EH (cell line): ENCODE results near the gene PAN3.
A peak's percentile ranks its signal among the peaks of the same experiment; 100 is the strongest.
"Not testable (repeated sequence)": the region's sequence is repeated elsewhere in the genome, so short reads cannot be mapped to it uniquely, and the experiment has no call there.

Experiments used
- DNase-seq: peaks from one replicate; pipeline ENCODE4 v3.0.0-alpha.2; 2015; ENCODE audit warnings: low read depth

The PAN3 gene, protein sequence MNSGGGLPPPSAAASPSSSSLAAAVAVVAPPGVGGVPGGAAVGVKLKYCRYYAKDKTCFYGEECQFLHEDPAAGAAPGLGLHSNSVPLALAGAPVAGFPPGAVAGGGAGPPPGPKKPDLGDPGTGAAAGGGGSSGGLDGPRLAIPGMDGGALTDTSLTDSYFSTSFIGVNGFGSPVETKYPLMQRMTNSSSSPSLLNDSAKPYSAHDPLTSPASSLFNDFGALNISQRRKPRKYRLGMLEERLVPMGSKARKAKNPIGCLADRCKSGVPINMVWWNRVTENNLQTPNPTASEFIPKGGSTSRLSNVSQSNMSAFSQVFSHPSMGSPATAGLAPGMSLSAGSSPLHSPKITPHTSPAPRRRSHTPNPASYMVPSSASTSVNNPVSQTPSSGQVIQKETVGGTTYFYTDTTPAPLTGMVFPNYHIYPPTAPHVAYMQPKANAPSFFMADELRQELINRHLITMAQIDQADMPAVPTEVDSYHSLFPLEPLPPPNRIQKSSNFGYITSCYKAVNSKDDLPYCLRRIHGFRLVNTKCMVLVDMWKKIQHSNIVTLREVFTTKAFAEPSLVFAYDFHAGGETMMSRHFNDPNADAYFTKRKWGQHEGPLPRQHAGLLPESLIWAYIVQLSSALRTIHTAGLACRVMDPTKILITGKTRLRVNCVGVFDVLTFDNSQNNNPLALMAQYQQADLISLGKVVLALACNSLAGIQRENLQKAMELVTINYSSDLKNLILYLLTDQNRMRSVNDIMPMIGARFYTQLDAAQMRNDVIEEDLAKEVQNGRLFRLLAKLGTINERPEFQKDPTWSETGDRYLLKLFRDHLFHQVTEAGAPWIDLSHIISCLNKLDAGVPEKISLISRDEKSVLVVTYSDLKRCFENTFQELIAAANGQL

DNA sequence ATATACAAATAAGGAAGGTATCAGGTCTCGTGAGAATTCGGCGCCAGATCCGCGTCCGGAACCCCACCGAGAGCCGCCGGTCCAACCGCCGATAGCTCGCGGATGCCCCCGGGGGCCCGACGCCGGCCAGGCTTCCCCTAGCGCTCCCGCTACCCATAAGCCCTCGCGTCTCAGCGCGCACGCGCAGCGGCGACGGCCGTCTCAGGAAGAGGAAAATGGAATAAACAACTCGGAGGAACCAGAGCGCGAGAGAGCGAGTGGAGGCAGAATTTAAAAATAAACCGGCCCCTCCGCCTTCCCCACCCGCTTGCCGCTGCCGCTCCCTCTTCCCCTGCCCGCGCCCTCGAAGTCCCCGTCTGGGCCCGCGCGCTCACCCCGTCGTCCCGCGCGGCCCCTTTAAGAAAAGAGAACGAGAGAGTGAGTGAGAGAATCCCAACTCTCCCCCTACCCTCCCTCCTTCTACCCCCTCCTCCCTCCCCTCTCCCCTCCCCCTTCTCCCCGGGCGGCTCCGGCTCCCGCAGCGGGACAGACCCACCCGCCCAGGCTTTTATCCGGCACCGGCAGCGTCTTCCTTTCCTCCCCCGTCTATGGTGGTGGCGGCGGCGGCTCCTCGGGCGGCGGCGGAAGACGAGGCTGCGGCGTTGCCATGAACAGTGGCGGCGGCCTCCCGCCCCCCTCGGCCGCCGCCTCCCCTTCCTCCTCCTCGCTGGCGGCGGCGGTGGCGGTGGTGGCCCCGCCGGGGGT lies at the start of gene PAN3:
Gene PAN3, plus strand, starts transcription at position 534 of the 744 bp plus-strand sequence. Its CDS starts 113 bp downstream, at position 647.
- peak; percentile 92 for DNase-seq

DNA sequence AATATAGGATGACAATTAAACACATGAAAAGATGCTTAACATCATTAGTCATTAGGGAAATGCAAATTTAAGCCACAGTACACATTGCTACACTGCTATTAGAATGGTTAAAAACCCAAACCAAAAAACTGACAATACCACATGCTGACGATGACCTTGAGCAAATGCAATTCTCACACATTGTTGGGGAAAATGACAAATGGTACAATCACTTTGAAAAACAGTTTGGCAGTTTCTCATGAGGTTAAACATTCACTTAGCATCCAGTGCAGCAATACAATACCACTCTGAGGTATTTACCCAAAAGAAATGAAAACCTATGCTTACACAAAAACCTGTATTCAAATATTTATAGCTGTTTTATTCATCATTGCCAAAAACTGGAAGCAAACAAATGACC lies 49.3 kb upstream of the PAN3 start:
- no peak for DNase-seq

DNA sequence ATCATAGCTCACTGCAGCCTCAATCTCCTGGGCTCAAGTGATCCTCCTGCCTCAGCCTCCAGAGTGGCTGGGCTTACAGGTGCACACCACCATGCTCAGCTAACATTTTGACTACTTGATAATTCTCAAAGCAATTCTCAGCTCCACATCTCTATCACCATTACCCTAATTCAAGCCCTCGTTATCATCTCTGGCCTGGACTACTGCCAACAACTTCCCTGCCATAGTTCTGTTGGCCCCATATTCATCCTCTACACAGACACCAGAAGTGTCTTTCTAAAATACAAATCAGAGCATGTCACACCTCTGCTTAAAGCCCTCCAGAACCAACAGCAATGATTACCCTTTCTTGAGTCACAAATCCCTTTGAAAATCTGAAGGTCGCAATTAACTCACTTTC lies 45.9 kb upstream of the PAN3 start:
- no peak for DNase-seq

DNA sequence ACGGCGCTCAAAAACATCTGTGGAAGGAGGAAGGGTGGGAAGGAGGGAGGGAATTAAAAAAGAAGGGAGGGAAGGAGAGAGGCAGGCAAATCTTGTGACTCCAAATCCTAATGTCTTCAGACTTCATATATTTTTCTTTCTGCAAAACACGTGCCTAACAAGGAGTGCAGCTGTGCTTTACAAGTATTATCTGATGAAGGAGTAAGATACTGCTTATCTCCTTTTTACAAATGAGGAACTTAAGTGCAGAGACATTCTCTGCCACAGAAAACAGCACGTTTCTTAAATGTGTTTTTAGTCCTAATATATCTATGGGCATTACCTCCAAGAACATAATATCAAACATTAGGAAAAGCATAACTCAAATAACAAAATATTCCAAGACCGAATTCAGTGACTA lies 44.5 kb upstream of the PAN3 start:
- no peak for DNase-seq

DNA sequence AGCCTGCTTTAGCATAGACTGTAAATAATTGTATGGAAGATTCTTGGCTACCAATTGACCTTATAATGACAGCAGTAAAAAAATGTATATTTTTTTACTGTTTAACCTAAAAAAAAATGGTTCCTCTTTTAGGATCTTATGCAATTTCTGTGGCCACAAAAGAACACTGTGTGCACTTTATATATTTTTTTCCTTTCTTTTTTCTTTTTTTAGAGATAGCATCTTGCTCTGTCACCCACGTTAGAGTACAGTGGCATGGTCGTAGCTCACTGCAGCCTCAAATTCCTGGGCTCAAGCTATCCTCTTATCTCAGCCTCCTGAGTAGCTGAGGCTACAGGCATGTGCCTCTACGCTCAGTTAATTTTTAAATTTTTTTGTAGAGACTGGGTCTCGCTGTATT lies 44.0 kb upstream of the PAN3 start:
- DNase-seq = no peak

DNA sequence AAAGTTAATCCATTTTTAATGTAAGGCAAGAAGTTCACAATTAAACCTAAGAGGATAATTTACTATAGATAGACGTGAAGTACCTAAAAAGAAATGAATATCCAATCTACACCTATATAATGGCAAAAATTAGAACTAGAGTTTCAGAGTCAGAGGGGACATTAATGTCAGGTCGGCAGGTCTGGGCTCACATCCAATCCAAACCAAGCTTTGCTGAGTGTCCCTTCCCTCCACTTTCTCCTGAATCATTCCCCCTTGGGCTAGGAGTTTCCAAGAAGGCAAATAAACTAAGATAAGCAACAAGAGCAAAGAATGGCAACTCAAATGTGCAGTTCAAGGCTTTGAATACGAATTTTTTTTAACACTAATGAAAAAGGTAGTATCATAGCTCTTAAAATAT lies 40.8 kb upstream of the PAN3 start:
- no peak for DNase-seq

DNA sequence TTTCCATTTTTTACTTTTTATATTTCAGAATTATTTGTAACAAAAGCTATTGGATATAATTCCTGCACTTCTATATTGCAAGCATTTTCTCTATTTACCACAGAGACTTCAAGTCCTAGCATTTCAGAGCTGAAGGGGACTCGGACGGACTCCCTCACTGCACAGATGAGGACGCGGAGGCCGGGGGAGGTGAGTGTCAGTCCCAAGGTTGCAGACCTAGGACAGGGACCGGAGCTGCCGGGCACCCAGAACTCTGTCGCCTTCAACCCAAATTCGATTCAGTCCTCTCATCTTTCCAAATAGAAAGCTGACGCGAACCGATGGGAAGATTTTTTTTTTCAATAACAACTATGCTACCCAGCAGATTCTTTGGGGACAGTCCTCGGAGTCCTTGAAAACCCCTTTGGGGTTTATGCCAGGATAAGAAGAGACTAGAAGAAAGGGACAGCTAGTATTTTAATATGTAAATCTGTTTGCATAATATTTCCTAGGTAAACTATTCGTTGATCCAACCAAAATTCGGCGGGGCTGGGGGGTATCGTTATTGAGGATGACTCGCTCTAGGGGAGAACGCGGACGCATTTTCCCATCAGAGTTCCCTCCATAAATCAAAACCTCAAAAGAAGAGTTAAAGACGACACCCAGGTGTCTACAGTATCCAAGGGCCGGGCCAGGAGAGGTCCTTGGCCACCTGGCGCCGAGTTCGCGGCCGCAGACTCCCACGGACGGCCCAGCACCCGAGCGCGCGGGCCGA lies 38.8 kb upstream of the PAN3 start:
- no peak for DNase-seq

DNA sequence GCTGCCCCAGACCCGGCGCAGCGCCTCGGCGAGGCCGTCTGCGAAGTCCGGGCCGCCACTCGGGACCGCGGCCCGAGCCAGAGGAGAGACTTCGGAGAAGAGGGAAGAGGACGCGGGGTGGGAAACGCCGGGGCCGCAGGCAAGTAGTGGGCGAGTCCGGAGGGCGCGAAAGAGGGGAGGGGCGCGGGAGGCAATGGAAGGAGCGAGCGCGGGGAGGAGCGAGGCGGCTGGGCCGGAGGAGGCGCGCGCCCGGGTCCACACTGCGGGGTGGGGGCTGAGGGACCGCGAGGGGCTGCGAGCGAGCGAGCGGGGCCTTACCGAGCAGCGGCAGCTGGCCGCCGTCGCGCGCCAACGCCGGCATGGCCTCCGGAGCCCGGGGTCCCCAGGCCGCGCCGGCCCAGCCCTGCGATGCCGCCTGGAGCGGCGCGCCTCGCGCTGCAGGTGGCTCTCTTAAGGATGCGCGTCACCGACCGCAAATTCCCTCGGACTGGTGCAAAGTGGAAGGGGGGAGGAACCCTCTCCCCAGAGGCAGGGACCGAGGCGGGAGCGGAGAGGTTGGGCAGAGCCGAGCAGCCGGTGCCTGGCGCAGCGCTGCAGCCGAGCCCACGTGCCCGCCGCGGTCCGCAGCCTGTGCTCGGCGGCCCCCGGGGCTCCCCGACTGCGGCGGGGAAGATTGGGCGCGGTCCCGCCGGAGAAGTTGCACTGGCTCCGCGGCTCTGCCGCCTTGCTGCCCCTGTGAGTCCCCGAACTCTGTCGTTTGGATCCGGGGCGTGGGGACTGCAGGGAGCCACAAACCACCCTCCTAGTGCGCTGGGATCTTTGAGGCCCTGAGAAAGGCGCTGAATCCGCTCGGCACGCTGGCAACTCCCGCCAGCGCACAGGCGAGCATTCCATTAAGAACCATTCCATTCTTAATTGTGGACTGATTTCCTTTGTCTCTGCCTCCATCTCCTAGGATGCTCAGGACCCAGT lies 37.9 kb upstream of the PAN3 start, which contains the start of gene FLT3:
Gene FLT3, minus strand, starts transcription at position 427 of the 972 bp plus-strand sequence. Its CDS starts 66 bp downstream, at position 361.
- peak; percentile 50 for DNase-seq

DNA sequence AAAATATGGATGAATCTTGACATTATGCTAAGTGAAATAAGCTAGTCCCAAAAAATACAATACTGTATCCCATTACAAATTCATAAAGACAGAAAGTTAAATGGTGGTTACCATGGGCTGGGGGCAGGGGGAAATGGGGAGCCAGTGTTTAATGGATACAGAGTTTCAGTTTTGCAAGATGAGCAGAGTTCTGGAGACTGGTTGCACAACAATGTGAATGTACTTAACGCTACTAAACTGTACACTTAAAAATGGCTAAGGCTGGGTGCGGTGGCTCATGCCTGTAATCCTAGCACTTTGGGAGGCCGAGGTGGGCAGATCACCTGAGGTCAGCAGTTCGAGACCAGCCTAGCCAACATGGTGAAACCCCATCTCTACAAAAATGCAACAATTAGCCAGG lies 36.5 kb upstream of the PAN3 start:
- not testable (repeated sequence) for DNase-seq

DNA sequence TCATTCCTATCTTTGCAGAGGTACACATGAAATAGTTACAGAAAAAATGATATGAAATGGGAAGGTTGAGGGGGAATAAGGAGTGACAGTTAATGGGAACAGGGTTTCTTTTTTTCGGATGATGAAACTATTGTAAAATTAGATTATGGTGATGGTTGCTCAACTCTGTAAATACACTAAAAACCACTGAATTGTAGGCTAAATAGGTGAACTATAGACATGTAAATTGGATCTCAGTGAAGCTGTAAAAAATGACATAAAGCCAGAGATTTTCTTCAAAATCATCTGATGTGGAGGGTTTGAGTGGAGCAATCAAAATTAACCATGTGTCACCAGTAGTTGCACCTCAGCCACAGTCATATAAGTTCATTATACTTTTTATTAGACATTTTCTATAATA lies 31.4 kb upstream of the PAN3 start:
- no peak for DNase-seq

DNA sequence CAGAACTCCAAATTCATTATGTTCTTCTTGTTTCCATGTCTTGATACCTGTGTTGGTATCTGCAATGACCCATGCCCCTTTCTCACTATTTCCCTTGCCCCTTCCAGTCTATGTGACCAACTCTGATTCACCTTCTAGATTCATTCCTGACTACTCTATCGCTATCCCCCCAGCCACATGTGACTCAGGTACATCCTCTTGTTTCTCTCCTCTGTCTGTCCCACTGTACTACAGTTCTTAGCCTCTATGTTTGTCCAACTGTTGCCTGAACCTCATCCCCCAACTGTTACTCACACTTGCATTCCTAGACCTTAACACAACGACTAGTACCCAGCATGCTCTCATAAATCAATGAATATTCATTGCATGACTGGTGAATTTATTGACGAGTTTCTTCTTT lies 27.9 kb upstream of the PAN3 start:
- DNase-seq = no peak

DNA sequence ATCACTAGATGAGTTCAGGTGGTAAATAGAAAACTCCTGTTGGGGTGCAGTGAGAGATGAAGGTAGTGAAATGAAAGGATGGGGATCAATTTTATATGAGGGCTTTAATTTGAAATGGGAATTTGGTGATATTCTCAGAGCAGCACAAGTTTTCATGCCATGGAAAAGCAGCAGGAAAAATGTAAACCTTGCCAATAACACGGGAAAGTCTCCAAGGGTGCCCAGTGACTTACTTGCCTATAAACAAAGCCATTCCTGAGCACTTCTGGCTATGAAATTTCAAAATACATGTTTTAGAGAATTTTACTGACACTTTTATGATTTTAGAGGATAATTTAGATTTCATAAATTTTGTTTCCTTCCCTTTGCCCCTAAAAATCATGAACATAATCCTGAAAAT lies 21.6 kb upstream of the PAN3 start:
- no peak for DNase-seq

DNA sequence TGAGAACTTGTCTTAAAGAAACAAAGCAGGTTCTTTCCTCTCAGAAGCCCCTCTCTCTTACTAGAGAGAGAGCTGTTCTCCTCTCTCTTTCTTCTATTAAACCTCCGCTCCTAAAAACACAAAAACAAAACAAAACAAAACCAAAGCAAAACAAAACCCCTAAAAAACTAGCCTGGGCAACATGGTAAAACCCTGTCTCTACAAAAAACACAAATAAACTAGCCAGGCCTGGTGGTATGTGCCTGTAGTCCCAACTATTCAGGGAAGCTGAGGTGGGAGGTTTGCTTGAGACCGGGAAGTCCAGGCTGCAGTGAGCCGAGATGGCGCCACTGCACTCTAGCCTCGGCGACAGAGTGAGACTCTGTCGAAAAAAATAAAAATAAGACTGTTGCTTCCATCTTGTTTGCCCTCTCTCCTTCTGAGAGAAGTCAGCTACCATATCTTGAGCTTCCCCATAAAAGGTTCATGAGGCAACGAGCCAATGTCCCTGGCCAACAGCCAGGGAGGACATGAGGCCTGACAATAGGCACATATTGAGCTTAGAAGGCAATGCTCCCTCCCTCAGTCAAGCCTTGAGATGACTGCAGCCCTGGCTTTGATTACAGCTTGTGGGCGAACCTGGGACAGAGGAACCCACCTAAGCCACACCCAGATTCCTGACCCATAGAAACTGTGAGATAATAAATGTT lies 20.5 kb upstream of the PAN3 start:
- DNase-seq = peak; percentile 47

DNA sequence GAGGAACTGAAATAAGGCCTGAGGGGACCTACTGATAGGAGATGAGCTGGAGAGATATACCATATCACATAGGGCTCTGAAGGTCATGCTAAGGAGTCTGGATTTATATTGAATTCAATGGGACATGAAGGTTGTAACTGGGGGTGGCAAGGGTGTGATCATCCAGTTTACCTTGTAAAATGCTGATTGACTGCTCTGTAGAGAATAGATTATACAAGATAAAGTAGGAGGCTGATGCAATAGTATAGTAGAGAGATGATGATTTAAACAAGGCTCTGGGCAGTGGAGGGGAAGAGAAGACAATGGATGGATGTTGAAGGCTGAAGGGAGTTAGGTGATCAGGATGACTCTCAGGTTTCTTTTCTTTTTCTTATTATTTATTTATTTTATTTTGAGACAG lies 18.0 kb upstream of the PAN3 start:
- no peak for DNase-seq

DNA sequence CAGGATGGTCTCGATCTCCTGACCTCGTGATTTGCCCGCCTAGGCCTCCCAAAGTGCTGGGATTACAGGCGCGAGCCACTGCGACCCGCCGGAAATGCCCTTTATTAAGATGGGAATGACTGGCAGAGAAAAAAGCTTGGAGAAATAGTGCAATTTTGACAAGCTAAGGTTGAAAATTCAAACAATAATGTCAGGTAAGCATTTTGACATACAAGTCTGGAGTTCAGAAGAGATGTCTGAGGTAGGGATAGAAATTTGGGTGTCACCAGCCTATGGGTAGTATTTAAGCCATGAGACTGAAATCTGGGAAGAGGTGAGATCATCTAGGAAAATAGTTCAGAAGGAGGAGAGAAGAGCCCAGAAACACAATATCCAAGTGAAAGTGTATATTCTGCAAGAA lies 17.1 kb upstream of the PAN3 start:
- no peak for DNase-seq

DNA sequence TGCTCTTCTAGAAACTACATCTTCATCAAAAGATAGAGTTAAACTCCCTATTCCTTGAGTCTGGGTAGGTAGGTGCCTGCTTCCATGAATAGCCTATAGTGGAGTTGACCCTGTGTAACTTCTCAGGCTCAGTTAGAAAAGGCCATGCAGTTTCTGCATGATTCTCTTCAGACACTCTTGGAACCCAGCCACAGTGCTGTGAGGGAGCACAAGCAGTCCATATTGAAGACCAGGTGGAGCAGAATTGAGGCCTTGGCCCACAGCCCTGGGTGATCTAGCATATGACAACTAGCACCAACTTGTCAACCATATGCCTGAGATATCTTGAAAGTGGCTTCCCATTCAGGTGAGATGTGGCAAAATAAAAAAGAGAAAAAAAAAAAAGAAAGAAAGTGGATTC lies 10.3 kb upstream of the PAN3 start:
- no peak for DNase-seq

DNA sequence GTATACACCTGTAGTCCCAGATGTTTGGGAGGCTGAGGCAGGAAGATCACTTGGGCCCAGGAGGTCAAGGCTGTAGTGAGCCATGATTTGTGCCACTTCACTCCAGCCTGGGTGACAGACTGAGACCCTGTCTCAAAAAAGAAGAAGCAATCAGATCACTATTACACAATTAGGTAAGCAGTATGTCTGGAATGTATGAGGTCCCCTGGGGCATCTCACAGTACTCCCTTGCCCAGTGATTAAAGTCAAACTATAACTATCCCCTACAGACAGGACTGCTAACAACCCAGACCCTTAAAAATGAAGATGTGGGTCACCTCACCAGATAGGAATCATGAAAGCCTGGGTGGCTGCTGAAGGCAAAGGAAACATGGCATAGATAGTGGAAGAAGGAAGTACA lies 9.4 kb upstream of the PAN3 start:
- no peak for DNase-seq

DNA sequence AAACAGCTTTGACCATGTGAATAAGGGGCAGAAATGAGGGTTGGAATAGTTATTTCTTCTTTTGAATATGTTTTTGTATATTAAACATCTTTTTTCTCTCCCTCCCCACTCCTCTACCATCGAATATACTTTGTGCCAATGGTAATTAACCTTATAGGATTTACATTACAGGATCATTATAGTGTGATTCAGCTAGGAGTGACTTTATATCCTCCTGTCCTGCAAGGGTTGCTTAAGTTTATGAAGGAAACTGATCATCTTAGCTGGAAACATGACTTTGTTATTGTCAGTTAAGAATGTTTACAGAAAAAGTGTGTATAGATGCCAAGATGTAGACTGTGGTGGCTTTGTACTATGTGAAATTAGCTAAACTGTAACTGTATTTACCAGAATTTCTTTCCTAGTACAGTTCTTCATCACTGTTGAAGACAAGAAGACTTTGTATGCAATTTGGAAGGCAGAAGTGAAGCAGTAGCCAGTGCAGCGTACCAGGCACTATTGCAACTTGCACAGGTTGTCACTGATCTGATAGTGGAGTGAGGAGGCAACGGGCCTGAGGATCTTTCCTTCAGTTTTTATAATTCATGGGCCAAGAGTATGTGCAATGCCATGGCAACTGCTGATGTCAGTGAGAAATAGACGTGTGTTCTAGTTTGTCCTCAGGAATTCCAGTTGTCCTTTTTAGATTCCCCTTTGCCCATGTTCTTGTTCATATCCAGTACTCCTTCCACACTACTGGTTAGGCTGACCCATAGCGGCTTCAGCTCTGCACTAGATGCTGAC lies 8.2 kb upstream of the PAN3 start:
- DNase-seq = no peak

DNA sequence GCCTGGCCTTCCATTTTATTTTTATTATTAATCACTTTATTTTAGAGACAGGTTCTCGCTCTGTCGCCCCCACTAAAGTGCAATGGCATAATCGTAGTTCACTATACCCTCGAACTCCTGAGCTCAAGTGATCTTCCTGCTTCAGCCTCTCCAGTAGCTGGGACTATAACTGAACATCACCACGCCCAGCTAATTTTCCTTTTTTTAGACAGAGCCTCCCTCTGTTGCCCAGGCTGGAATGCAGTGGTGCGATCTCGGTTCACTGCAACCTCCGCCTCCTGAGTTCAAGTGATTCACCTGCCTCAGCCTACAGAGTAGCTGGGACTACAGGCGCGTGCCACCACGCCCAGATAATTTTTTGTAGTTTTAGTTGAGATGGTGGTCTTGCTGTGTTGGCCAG lies 6.7 kb upstream of the PAN3 start:
- DNase-seq = no peak
